Measurements from ENCODE around the gene GAGE13.
"Not testable (repeated sequence)": the region's sequence is repeated elsewhere in the genome, so short reads cannot be mapped to it uniquely, and the experiment has no call there.

The GAGE13 gene

DNA sequence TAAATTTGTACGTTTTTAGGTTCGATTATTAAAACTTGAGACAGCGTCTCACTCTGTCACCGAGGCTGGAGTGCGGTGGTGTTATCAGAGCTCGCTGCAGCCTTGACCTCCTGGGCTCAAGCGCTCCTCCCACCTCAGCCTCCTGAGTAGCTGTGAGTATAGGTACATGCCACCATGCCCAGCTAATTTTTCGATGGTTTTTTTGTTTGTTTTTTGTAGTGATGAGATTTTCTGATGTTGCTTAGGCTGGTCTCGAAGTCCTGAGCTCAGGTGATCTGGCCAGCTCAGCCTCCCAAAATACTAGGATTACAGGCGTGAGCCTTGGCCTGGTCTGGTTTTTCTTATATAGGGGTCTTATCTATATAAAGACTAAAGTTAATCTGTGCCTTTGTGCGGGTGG lies 961 bp upstream of the GAGE13 start:
- DNase-seq (ENCODE audit: low read depth, low spot score), result not testable (repeated sequence)

- DNase-seq (ENCODE audit: low read depth, low spot score), result not testable (repeated sequence)
Measured at GRCh38 chrX:49331841-49332240, 459 bp downstream of the GAGE13 start.

DNA sequence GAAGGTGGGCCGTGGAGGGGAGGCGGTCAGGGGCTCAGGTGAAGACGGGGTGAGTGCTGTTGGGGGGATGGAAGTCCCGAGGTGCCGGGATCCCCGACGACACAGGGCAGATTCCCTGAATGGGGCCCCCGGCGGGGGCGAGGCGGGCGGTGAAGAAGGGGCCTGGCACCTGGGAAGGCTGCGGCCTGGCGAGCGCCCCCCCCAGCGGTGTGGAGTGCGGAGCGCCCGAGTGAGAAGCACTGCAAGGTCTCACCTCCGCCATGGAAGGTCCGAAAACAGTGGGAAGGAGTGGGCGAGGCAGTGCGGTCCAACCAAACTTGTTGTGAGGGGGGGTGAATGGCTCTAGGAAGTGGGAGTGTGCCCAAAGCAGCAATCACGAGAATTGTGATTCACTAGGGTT lies 10.1 kb downstream of the GAGE13 start:
- DNase-seq (ENCODE audit: low read depth, low spot score), result not testable (repeated sequence)

DNA sequence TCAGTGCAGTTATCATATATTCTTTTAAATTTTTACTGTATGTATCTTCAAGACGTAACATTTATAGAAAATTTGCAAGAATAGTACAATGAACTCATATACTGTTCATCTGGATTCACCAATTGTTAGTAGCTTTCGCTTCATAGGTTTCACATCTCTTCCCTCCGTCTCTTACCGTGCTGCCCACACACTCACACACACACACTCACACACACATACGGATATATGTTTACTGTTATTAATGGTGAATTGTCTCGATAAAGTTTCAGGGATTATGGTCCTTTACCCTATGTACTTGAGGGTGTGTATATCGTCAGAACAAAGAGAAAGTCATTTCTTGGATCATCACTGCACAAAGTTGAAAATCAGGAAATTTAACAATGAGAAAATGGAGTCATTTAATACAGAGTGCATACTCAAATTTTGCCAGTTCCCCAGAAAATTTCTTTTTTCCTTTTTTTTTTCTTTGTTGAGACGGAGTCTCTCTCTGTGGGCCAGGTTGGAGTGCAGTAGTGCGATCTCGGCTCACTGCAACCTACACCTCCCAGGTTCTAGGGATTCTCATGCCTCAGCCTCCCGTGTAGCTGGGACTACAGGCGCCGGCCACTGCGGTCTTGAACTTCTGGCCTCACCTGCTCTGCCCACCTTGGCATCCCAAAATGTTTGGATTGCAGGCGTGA lies 13.3 kb downstream of the GAGE13 start:
- DNase-seq (ENCODE audit: low read depth, low spot score), result not testable (repeated sequence)

DNA sequence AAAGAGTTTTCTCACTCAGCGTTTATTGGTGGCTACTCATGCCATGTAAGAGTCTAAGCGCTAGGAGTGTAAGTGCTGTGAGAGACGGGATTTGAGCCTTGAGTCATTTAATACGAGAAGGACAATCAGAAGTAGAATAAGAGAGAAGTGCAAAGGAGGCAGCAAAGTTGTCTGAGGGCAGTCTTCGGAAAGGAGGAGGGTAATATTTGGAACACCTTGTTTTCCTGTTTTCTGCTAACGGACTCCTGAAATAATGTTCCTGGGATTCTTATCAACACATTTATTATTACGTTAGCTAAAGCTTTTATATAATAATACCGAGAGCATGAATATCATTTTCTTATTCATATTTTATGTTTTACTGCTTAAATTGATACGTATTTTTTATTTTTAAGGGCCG lies 14.0 kb downstream of the GAGE13 start:
- not testable (repeated sequence) for DNase-seq (ENCODE audit: low read depth, low spot score)

- not testable (repeated sequence) for DNase-seq (ENCODE audit: low read depth, low spot score)
Measured at GRCh38 chrX:49346150-49346549, 14.8 kb downstream of the GAGE13 start.
